AG09309 (cell line): ENCODE measurements around the gene PLXNA2.

Source experiments
- DNase-seq: peaks from one replicate; pipeline ENCODE4 v3.0.0-alpha.2; 2010; ENCODE audit warnings: low read depth
- H3K4me3 ChIP-seq: 2 replicates; pipeline ENCODE4 v1.5.1; 2011; ENCODE audit warnings: mild to moderate bottlenecking, low read depth, low read length, moderate library complexity; ENCODE audit not compliant: control insufficient read depth
- TF ChIP-seq, protein P1 (sequence below): IDR thresholded peaks from 2 replicates; pipeline ENCODE4 v1.5.1; 2011; ENCODE audit warnings: mild to moderate bottlenecking, low read depth, low read length, inconsistent platforms; ENCODE audit not compliant: insufficient read depth, control insufficient read depth; ENCODE audit errors: missing control alignments

PLXNA2 gene

DNA sequence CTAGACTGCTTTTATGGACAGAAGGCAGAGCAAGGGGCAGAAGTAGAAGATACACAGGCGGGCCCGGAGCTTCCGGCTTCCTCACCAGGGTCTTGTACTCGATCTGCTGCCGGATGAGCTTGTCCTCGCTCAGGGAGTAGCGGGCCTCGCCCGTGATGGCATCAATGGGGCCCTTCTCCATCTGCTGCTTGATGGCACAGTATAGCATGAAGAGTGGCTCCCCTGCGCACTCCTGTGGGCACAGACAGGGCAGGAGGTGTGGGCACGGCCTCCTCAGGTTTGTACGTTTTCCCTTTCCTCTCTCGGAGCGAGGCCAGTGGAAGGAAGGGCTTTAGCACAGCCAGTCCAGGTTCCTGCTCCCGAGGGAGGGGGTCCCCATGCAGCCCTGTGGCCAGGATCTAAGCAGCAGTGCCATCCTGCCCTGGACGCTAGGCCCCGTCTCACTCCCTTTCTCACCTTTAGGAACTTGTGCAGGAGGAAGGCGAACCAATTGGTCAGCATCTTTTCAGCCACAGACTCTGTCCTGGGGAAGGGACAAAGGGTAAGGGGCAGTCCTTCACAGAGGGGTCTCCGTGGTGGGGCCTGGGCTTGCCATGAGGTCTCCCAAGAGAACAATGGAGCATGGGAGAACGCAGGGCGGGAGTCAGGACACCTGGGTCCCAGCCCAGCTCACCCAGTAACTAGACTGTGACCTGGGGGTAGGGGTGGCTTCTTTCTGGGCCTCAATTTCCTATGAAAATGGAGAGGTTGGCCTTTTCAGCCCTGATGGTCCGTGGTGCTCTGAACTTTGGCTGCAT lies 204.4 kb downstream of the PLXNA2 start:
- no peak overlapping the region for H3K4me3 ChIP-seq
- DNase-seq = no peak
- TF ChIP-seq, protein P1, sequence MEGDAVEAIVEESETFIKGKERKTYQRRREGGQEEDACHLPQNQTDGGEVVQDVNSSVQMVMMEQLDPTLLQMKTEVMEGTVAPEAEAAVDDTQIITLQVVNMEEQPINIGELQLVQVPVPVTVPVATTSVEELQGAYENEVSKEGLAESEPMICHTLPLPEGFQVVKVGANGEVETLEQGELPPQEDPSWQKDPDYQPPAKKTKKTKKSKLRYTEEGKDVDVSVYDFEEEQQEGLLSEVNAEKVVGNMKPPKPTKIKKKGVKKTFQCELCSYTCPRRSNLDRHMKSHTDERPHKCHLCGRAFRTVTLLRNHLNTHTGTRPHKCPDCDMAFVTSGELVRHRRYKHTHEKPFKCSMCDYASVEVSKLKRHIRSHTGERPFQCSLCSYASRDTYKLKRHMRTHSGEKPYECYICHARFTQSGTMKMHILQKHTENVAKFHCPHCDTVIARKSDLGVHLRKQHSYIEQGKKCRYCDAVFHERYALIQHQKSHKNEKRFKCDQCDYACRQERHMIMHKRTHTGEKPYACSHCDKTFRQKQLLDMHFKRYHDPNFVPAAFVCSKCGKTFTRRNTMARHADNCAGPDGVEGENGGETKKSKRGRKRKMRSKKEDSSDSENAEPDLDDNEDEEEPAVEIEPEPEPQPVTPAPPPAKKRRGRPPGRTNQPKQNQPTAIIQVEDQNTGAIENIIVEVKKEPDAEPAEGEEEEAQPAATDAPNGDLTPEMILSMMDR = no peak

DNA sequence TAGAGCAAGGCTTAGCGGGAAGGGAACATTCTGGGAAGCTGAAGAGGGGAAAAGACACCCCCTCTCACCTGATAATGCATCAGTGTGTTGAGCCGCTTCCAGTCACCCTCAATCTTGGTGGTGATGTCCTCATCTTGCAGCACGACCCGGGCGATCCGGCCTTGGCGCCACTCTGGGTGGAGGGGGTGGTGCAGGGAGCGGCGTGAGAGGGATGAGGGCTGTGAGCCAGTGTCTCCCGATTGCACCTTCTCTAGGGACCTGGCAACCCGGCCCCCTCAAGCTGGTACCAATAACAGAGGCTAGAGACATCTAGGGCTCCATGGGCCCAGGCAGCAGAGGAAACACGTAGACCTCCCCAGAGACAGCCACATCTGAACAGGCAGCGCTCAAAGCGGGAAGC lies 205.9 kb downstream of the PLXNA2 start:
- TF ChIP-seq, protein P1 = no peak
- no peak for DNase-seq
- no peak overlapping the region for H3K4me3 ChIP-seq

DNA sequence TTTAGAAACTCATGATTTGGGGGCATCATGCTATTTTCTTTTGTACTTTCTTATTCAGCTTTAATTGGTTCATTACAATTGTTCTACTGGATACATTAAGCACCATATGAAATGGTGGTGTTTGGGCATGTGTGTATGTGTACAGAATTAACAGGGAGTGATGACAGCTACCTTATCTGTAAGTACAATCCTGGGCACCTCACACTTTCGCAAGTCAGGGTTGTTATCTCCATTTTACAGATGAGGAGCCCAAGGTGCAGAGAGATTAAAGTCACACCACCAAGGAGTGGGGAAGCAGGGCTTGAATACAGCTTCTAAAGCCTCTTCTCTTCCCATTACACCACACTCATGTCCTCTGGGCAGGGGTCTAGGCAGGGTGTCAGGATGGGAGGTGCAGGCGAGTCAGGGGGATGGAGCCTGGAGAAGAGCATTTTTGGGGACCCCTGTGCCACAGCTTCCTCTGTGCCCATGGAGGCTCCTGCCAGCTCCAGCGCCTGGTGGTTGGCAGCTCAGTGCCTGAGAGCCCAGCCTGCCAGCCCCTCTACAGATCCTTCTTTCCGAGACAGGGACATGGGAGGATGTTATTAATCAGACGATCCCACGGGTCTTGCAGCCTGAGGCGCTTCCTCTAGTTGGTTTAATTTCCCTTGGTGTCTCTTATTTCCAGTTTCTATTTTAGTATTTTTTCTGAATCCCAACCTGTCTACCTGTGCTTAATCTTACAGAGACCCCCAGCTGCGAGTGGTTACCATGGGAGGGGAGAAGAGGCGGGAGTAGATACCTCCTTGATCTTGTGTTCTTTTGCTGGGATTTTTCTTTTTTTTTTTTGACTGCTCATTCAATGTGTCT lies 207.0 kb downstream of the PLXNA2 start:
- DNase-seq = no peak
- TF ChIP-seq, protein P1 = no peak
- no peak overlapping the region for H3K4me3 ChIP-seq

DNA sequence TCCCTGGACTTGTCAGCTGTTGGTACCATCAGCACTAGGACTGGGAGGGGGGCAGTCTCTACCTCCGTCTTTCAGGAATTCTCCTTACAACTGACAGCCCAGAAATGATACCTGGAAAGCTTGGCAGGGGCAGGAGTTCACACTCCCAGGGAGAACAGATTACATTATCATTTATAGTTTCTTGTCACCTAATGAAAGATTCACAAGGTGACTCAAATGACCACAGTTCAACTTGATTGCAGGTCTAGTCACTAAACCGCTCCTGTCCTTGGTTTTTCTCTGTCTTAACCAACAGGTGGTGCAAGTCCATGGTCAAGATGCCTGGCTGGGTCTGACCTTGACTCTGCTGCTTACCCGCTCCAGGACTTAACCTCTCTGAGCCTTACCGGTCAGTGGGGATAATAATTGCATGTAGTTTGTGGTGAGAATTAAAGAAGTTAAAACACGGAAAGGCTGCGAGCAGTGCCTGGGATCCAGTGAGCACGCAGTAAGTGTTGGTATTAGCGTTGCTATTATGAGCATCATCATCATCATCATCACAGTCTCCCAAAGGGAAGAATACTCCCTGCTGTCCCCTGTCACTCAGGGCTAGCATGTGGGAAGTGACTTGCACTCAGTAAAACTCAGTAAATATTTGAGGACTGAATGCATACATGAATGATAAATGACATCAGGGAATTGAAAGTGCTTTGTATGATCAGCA lies 207.9 kb downstream of the PLXNA2 start:
- TF ChIP-seq, protein P1 = peak; percentile 37
- H3K4me3 ChIP-seq = no peak overlapping the region
- DNase-seq = no peak

DNA sequence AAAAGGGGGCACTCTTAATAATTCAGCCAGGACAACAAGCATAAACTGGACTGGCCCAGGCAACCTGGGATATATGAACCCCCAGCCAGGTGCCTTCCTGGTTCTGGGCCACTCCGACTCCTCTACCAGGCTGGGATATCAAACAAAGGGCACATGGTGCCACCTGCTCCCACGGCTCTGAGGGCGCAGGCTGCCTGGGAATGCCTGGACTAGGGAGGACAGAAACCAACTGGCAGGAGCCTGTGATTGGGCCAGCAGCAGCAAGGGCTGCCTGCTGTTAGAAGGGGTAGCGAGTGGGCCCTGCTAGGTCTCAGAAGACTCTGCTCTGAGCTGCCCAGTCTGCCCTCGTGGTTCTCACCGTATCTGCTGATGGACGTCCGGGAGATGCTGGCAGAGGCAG lies 210.0 kb downstream of the PLXNA2 start:
- H3K4me3 ChIP-seq = no peak overlapping the region
- no peak for DNase-seq
- TF ChIP-seq, protein P1 = no peak

DNA sequence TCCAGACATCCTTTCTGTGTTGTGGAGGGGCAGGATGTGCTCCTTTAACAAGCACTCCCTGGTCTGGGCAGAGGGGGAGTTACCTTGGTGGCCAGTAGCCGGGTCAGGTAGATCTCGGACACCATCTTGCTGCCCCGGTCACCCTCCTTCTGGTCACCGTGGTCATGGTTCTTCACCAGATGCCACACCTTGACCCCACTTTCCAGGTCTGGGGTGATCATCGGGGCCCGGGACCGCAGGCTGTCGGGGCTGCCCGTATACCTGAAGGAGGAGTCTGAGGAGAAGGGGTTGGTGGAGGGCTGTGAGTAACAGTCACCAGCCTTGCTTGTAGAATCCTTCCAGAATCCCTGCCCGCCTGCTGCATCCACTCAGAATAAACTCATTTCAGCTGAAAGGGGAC lies 210.9 kb downstream of the PLXNA2 start:
- DNase-seq = no peak
- no peak overlapping the region for H3K4me3 ChIP-seq
- TF ChIP-seq, protein P1 = no peak
